Measurements from ENCODE around the gene MRFAP1L1. TPM values are rescaled to one million over a fixed set of nuclear protein-coding genes. Genes with fewer than 3 reads are reported as not detected.

MRFAP1L1 gene
- polyA plus RNA-seq, 1 donor (not counting 4 experiments of a cell fraction or from before 2014, with no cell fraction given), result 77.9 TPM

GRCh38 chr4:6730603-6731317 lies 21.1 kb upstream of the MRFAP1L1 start:
- no peak overlapping the region for H3K9ac ChIP-seq (ENCODE audit: control insufficient read depth, extremely low read depth, insufficient read depth, low read length)
- H3K4me1 ChIP-seq (ENCODE audit: control insufficient read depth, extremely low read depth, insufficient read depth, low read length), result peaks cover 9% of the 10 kb centered on the region
- H3K27me3 ChIP-seq (ENCODE audit: control insufficient read depth, extremely low read depth, insufficient read depth, low read length), result no peaks in the 10 kb centered on the region
- no peaks in the 10 kb centered on the region for H3K9me1 ChIP-seq (ENCODE audit: control insufficient read depth, extremely low read depth, insufficient read depth, low read length)
- H3K9me3 ChIP-seq (ENCODE audit: control insufficient read depth, low read depth, low read length), result no peaks in the 10 kb centered on the region
- no peak for FAIRE-seq
- no peak overlapping the region for H3K27ac ChIP-seq (ENCODE audit: control insufficient read depth, insufficient read depth, low read length)
- H3K36me3 ChIP-seq (ENCODE audit: control insufficient read depth in 2 of 2, extremely low read depth in 1 of 2, insufficient read depth in 2 of 2, low read length in 2 of 2), result no peaks in the 10 kb centered on the region
- no peak overlapping the region for H3K4me2 ChIP-seq (ENCODE audit: control insufficient read depth, extremely low read depth, insufficient read depth, low read depth, low read length)
- DNase-seq (ENCODE audit: low read depth, low spot score), result no peak
- H3K4me3 ChIP-seq (ENCODE audit: control insufficient read depth in 2 of 3, extremely low read depth in 1 of 3, insufficient read depth in 2 of 3, low read depth in 1 of 3, low read length in 3 of 3), result no peak overlapping the region
- no peak for TF ChIP-seq CTCF (optimal IDR thresholded peaks at IDR 0.05 in 1 of 3, IDR thresholded peaks at IDR 0.05 in 1 of 3, conservative IDR thresholded peaks at IDR 0.05 in 1 of 3; ENCODE audit: extremely low read depth in 1 of 3, insufficient read depth in 2 of 3, low read length in 3 of 3)
- TF ChIP-seq EZH2 (IDR thresholded peaks at IDR 0.05; ENCODE audit: low read length), result no peak
- dilution Hi-C loops (cut with MboI; ENCODE audit: extremely low pct_ligation_motif_present, low sequenced_read_pairs), result no loop called here
- H4K20me1 ChIP-seq (ENCODE audit: control insufficient read depth, extremely low read depth, insufficient read depth, low read length), result no peaks in the 10 kb centered on the region
- no peaks in the 10 kb centered on the region for H3K79me2 ChIP-seq (ENCODE audit: control insufficient read depth, insufficient read depth, low read length)
- no peak overlapping the region for H2AFZ ChIP-seq (ENCODE audit: control insufficient read depth, low read length)

- Histone ChIP-seq H3K4me1 (ENCODE audit: control insufficient read depth, extremely low read depth, insufficient read depth, low read length) (peaks cover 15% of the 10 kb centered on the region), H3K4me3 (ENCODE audit: control insufficient read depth in 2 of 3, extremely low read depth in 1 of 3, insufficient read depth in 2 of 3, low read depth in 1 of 3, low read length in 3 of 3) (no peak overlapping the region), H3K9me1 (ENCODE audit: control insufficient read depth, extremely low read depth, insufficient read depth, low read length) (no peaks in the 10 kb centered on the region), H3K36me3 (ENCODE audit: control insufficient read depth in 2 of 2, extremely low read depth in 1 of 2, insufficient read depth in 2 of 2, low read length in 2 of 2) (no peaks in the 10 kb centered on the region), H3K9ac (ENCODE audit: control insufficient read depth, extremely low read depth, insufficient read depth, low read length) (no peak overlapping the region), H3K4me2 (ENCODE audit: control insufficient read depth, extremely low read depth, insufficient read depth, low read depth, low read length) (no peak overlapping the region), H2AFZ (ENCODE audit: control insufficient read depth, low read length) (no peak overlapping the region), H4K20me1 (ENCODE audit: control insufficient read depth, extremely low read depth, insufficient read depth, low read length) (no peaks in the 10 kb centered on the region), H3K27me3 (ENCODE audit: control insufficient read depth, extremely low read depth, insufficient read depth, low read length) (no peaks in the 10 kb centered on the region), H3K79me2 (ENCODE audit: control insufficient read depth, insufficient read depth, low read length) (no peaks in the 10 kb centered on the region), H3K9me3 (ENCODE audit: control insufficient read depth, low read depth, low read length) (no peaks in the 10 kb centered on the region), H3K27ac (ENCODE audit: control insufficient read depth, insufficient read depth, low read length) (no peak overlapping the region)
- no peak for DNase-seq (ENCODE audit: low read depth, low spot score)
- dilution Hi-C loops (cut with MboI; ENCODE audit: extremely low pct_ligation_motif_present, low sequenced_read_pairs), result no loop called here
- FAIRE-seq, result no peak
- TF ChIP-seq CTCF (optimal IDR thresholded peaks at IDR 0.05 in 1 of 3, IDR thresholded peaks at IDR 0.05 in 1 of 3, conservative IDR thresholded peaks at IDR 0.05 in 1 of 3; ENCODE audit: extremely low read depth in 1 of 3, insufficient read depth in 2 of 3, low read length in 3 of 3) (no peak), EZH2 (IDR thresholded peaks at IDR 0.05; ENCODE audit: low read length) (no peak)
Measured at GRCh38 chr4:6728320-6729029, 18.8 kb upstream of the MRFAP1L1 start.

Data from keratinocyte (primary cell).